HG02759 (cell line): Measurements from ENCODE around the gene ATF5.
"Not testable (repeated sequence)": the region's sequence is repeated elsewhere in the genome, so short reads cannot be mapped to it uniquely, and the experiment has no call there.

Experiments used
- ATAC-seq: cut with Tn5 transposase; IDR thresholded peaks from one replicate; pipeline ENCODE4 v1.9.1; 2021; ENCODE audit warnings: mild to moderate bottlenecking, moderate library complexity; ENCODE audit not compliant: unreplicated experiment

Gene ATF5

GRCh38 chr19:49921871-49922795 is 6.9 kb upstream of the ATF5 start:
- no peak for ATAC-seq

GRCh38 chr19:49923055-49924003 is 5.7 kb upstream of the ATF5 start:
- ATAC-seq, result no peak

GRCh38 chr19:49924004-49924880 is 4.8 kb upstream of the ATF5 start:
- no peak for ATAC-seq

- not testable (repeated sequence) for ATAC-seq
These were observed 4.2 kb upstream of the ATF5 start for GRCh38 chr19:49924881-49925210.

- ATAC-seq, result no peak
These were observed 3.5 kb upstream of the ATF5 start for GRCh38 chr19:49925486-49925885.

GRCh38 chr19:49926515-49926914 is 2.5 kb upstream of the ATF5 start:
- ATAC-seq, result no peak

- ATAC-seq, result no peak
These were observed 1.3 kb upstream of the ATF5 start for GRCh38 chr19:49927526-49928264.

- ATAC-seq, result peak; percentile 73
These were observed 842 bp downstream of the ATF5 start for GRCh38 chr19:49929611-49930482.

- ATAC-seq, result no peak
These were observed 1.5 kb downstream of the ATF5 start for GRCh38 chr19:49930483-49931011.

- ATAC-seq, result no peak
These were observed 2.5 kb downstream of the ATF5 start for GRCh38 chr19:49931293-49932040.

GRCh38 chr19:49932041-49932451 is 3.0 kb downstream of the ATF5 start:
- no peak for ATAC-seq

- ATAC-seq, result no peak
These were observed 3.7 kb downstream of the ATF5 start for GRCh38 chr19:49932731-49933131.

GRCh38 chr19:49933643-49934042 is 4.6 kb downstream of the ATF5 start:
- ATAC-seq, result no peak

- ATAC-seq, result no peak
These were observed 7.5 kb downstream of the ATF5 start for GRCh38 chr19:49936549-49936948.

GRCh38 chr19:49937750-49938381 is 8.9 kb downstream of the ATF5 start:
- no peak for ATAC-seq

- ATAC-seq, result no peak
These were observed 9.7 kb downstream of the ATF5 start for GRCh38 chr19:49938662-49939061.

- ATAC-seq, result no peak
These were observed 10.9 kb downstream of the ATF5 start for GRCh38 chr19:49939721-49940481.
